Upper lobe of left lung (tissue), 4 donors: ENCODE measurements around the gene RSRP1.

Experiments
- CTCF ChIP-seq, 6 experiments: fragments of 450-650 bp in 4 of 6; fragments of 200-600 bp in 2 of 6; sonication (generic) in 2 of 6; IDR thresholded peaks; one replicate each; pipeline ENCODE4 v1.5.1; 2016 to 2019; ENCODE audit warnings: antibody characterized with exemption in 6 of 6
- EP300 ChIP-seq, 4 donors: sonication (generic); formaldehyde crosslinking; IDR thresholded peaks; one replicate each; pipeline ENCODE4 v1.5.1; 2017; ENCODE audit warnings: antibody characterized with exemption in 4 of 4, control low read depth in 2 of 4
- POLR2A ChIP-seq, 4 donors: fragments of 450-650 bp; IDR thresholded peaks; one replicate each; pipeline ENCODE4 v1.5.1; 2016 to 2017; ENCODE audit warnings: antibody characterized with exemption in 4 of 4, mild to moderate bottlenecking in 2 of 4
- POLR2AphosphoS5 ChIP-seq, 2 donors: sonication (generic); formaldehyde crosslinking; IDR thresholded peaks; one replicate each; pipeline ENCODE4 v1.5.1; 2017; ENCODE audit warnings: antibody characterized with exemption in 2 of 2

GRCh38 chr1:25194572-25195020 is 52.7 kb downstream of the RSRP1 start:
- TF ChIP-seq CTCF (IDR thresholded peaks at IDR 0.05) (no peak), EP300 (IDR thresholded peaks at IDR 0.05) (no peak), POLR2A (IDR thresholded peaks at IDR 0.05) (no peak), POLR2AphosphoS5 (IDR thresholded peaks at IDR 0.05) (no peak)
